NCI-H774 (cell line): ENCODE data around the gene EBF4.
"Not testable (repeated sequence)": the region's sequence is repeated elsewhere in the genome, so short reads cannot be mapped to it uniquely, and the experiment has no call there.

Source experiments
- DNase-seq: peaks from one replicate; lab custom pipeline; 2025; lab: John Stamatoyannopoulos, UW

Gene EBF4

GRCh38 chr20:2796011-2796660 is 103.6 kb downstream of the EBF4 start:
- DNase-seq = no peak

GRCh38 chr20:2797136-2797983 is 104.8 kb downstream of the EBF4 start:
- no peak for DNase-seq

GRCh38 chr20:2798095-2798805 is 105.7 kb downstream of the EBF4 start:
- DNase-seq = no peak

GRCh38 chr20:2798814-2799213 is 106.2 kb downstream of the EBF4 start:
- DNase-seq = no peak

- no peak for DNase-seq
Observed at GRCh38 chr20:2799271-2799670, 106.7 kb downstream of the EBF4 start.

- no peak for DNase-seq
Observed at GRCh38 chr20:2799688-2800520, 107.3 kb downstream of the EBF4 start.

GRCh38 chr20:2800521-2801285 is 108.1 kb downstream of the EBF4 start, which contains the start of gene CPXM1:
Gene CPXM1, minus strand, starts transcription at chr20:2800627. Its CDS starts 55 bp downstream, at chr20:2800572.
- DNase-seq = no peak

- no peak for DNase-seq
Observed at GRCh38 chr20:2801286-2801728, 108.7 kb downstream of the EBF4 start.

GRCh38 chr20:2804041-2804828 is 111.7 kb downstream of the EBF4 start:
- DNase-seq = no peak

- DNase-seq = no peak
Observed at GRCh38 chr20:2804852-2805688, 112.5 kb downstream of the EBF4 start.

- no peak for DNase-seq
Observed at GRCh38 chr20:2805689-2806350, 113.2 kb downstream of the EBF4 start.

- no peak for DNase-seq
Observed at GRCh38 chr20:2806351-2806701, 113.7 kb downstream of the EBF4 start.

GRCh38 chr20:2807019-2807418 is 114.4 kb downstream of the EBF4 start:
- no peak for DNase-seq

GRCh38 chr20:2807929-2808328 is 115.3 kb downstream of the EBF4 start:
- not testable (repeated sequence) for DNase-seq

- no peak for DNase-seq
Observed at GRCh38 chr20:2809690-2810089, 117.1 kb downstream of the EBF4 start.
